Measurements from ENCODE around the gene SARNP.

SARNP gene

DNA sequence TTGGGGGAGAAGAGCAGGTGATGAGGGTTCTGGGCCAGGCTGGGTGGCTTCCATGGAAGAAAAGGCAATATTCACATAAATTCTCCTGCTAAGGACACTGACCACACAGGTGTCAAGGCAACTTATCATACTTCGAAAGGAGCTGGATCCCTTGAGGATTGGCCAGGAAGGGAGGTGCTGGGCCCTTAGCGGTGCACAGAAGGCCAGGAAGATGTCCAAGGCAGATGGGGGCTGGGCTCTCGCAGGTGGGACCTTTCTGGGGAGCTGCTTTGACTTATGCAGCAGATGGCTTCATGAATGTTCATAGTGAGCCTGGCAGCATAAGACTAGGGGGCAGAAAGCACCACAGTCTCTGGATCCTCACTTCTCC is 92.6 kb downstream of the SARNP start:
- Histone ChIP-seq H3K9ac (ENCODE audit: low read length in 2 of 2) (no peak overlapping the region), H3K4me1 (ENCODE audit: control insufficient read depth, insufficient read depth, low read length) (peaks cover 80% of the 10 kb centered on the region), H3K9me3 (ENCODE audit: control insufficient read depth in 2 of 2, low read length in 2 of 2) (no peaks in the 10 kb centered on the region), H3K27ac (ENCODE audit: low read length) (peak overlapping the region; percentile 76), H3K27me3 (ENCODE audit: control insufficient read depth in 1 of 2, insufficient read depth in 2 of 2, low read length in 2 of 2) (no peaks in the 10 kb centered on the region), H3K36me3 (ENCODE audit: control insufficient read depth in 2 of 2, insufficient read depth in 2 of 2, low read length in 2 of 2) (peaks cover 31 to 36% of the 10 kb centered on the region in 2 donors), H3K4me3 (ENCODE audit: low read length in 2 of 2) (no peak overlapping the region)

DNA sequence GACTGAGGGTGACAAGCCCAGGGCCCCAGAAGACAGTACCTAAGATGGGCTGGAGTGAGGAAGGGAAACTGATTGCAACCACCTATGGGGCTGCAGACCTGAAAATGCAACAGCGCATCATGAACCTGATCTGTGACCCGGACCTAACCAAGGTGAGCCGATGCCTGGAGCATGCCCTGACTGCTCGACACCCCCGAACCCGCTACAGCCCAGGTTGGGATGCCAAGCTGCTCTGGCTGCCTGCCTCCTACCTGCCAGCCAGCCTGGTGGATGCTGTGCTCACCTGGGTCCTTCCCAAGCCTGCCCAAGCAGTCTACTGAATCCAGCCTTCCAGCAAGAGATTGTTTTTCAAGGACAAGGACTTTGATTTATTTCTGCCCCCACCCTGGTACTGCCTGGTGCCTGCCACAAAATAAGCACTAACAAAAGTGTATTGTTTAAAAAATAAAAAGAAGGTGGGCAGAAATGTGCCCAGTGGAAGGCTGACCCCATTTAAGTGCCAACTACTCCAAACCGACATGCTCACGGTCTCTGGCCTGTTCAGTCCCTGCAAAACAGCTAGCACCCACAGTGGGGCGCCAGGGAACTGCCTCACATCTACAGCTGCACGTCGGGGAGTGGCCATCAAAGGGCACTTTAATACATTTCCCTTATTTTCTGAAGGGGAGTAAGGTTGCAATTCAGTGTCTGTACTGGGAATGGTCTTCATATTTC is 93.1 kb downstream of the SARNP start:
- H3K36me3 ChIP-seq (ENCODE audit: control insufficient read depth in 2 of 2, insufficient read depth in 2 of 2, low read length in 2 of 2) = peaks cover 31 to 36% of the 10 kb centered on the region in 2 donors
- H3K4me1 ChIP-seq (ENCODE audit: control insufficient read depth, insufficient read depth, low read length) = peaks cover 80% of the 10 kb centered on the region
- H3K9ac ChIP-seq (ENCODE audit: low read length in 2 of 2) = peak overlapping the region in 1 of 2 donors; percentile 9

DNA sequence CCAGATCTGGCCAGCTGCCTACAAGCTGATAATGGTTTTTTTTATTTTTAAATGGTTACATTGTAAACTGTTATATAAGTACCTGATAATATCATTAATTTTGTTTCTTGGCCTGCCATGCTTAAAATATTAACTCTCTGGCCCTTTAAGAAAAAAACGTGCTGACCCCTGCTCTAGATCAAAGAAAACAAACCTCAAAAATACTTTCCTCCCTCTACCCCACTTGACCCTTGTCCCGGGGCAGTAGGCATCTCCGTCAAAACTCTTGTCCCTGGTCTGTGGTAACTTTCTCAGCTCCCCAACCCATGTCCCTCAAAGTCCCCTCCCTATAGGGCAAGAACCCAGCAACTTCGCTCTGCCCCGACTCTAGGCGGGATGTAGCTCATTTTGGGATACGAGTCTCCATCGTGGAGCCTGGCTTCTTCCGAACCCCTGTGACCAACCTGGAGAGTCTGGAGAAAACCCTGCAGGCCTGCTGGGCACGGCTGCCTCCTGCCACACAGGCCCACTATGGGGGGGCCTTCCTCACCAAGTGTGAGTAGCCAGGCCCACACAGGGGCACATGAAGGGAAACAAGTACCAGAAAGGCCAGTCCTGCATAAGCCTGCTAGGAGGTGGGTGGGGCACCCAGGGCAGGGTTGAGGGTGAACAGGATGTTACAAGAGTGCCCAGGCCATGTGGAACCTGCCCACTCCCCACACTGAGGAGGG is 93.9 kb downstream of the SARNP start:
- Histone ChIP-seq H3K9ac (ENCODE audit: low read length in 2 of 2) (peak overlapping the region in 1 of 2 donors; percentile 9), H3K4me1 (ENCODE audit: control insufficient read depth, insufficient read depth, low read length) (peaks cover 82% of the 10 kb centered on the region), H3K4me3 (ENCODE audit: low read length in 2 of 2) (peak overlapping the region in 1 of 2 donors; percentile 15), H3K36me3 (ENCODE audit: control insufficient read depth in 2 of 2, insufficient read depth in 2 of 2, low read length in 2 of 2) (peaks cover 31 to 36% of the 10 kb centered on the region in 2 donors), H3K27ac (ENCODE audit: low read length) (peak overlapping the region; percentile 76), H3K9me3 (ENCODE audit: control insufficient read depth in 2 of 2, low read length in 2 of 2) (no peaks in the 10 kb centered on the region), H3K27me3 (ENCODE audit: control insufficient read depth in 1 of 2, insufficient read depth in 2 of 2, low read length in 2 of 2) (no peaks in the 10 kb centered on the region)

More for the DNA sequence above, 93.1 kb downstream of the SARNP start:
- Histone ChIP-seq H3K9me3 (ENCODE audit: control insufficient read depth in 2 of 2, low read length in 2 of 2) (no peaks in the 10 kb centered on the region), H3K27me3 (ENCODE audit: control insufficient read depth in 1 of 2, insufficient read depth in 2 of 2, low read length in 2 of 2) (no peaks in the 10 kb centered on the region), H3K27ac (ENCODE audit: low read length) (peak overlapping the region; percentile 76), H3K4me3 (ENCODE audit: low read length in 2 of 2) (peak overlapping the region in 1 of 2 donors; percentile 15)

DNA sequence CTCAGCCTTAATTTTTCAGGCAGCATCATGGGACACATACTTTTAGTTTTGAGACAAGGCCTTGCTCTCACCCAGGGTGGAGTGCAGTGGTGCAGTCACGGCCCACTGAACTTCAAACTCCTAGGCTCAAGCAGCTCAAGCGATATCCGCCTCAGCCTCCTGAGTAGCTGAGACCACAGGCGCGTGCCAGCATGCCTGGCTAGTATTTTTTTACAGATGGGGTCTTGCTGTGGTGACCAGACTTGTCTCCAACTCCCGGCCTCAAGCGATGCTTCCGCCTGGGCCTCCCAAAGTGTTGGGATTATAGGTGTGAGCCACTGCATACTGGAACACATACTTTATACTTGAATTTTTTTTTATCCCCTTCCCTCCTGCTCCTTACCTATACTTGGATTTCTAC is 94.6 kb downstream of the SARNP start:
- no peak overlapping the region for H3K4me3 ChIP-seq (ENCODE audit: low read length in 2 of 2)
- H3K27ac ChIP-seq (ENCODE audit: low read length) = peak overlapping the region; percentile 76
- peaks cover 89% of the 10 kb centered on the region for H3K4me1 ChIP-seq (ENCODE audit: control insufficient read depth, insufficient read depth, low read length)
- peaks cover 31 to 36% of the 10 kb centered on the region in 2 donors for H3K36me3 ChIP-seq (ENCODE audit: control insufficient read depth in 2 of 2, insufficient read depth in 2 of 2, low read length in 2 of 2)
- H3K9me3 ChIP-seq (ENCODE audit: control insufficient read depth in 2 of 2, low read length in 2 of 2) = no peaks in the 10 kb centered on the region
- no peaks in the 10 kb centered on the region for H3K27me3 ChIP-seq (ENCODE audit: control insufficient read depth in 1 of 2, insufficient read depth in 2 of 2, low read length in 2 of 2)
- H3K9ac ChIP-seq (ENCODE audit: low read length in 2 of 2) = no peak overlapping the region

DNA sequence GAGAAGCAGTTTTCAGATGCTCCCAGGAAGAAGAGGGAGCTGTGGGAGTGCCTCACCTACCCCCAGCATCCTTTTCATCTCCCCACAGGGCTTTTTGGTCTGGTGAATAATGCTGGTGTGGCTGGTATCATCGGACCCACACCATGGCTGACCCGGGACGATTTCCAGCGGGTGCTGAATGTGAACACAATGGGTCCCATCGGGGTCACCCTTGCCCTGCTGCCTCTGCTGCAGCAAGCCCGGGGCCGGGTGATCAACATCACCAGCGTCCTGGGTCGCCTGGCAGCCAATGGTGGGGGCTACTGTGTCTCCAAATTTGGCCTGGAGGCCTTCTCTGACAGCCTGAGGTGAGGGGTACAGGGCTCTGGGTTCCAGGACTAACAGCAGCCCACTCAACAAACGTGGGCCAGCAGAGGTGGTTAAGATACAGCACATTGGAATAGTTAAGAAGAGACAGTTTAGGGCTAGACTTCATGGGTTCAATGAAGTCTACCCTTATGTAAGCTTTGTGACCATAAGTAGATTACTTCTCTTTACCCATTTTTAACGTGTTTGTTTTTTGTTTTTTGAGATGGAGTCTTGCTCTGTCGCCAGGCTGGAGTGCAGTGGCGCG is 95.8 kb downstream of the SARNP start:
- Histone ChIP-seq H3K36me3 (ENCODE audit: control insufficient read depth in 2 of 2, insufficient read depth in 2 of 2, low read length in 2 of 2) (peaks cover 30 to 32% of the 10 kb centered on the region in 2 donors), H3K4me1 (ENCODE audit: control insufficient read depth, insufficient read depth, low read length) (peaks cover 89% of the 10 kb centered on the region), H3K27me3 (ENCODE audit: control insufficient read depth in 1 of 2, insufficient read depth in 2 of 2, low read length in 2 of 2) (no peaks in the 10 kb centered on the region), H3K9me3 (ENCODE audit: control insufficient read depth in 2 of 2, low read length in 2 of 2) (no peaks in the 10 kb centered on the region), H3K4me3 (ENCODE audit: low read length in 2 of 2) (peak overlapping the region in 1 of 2 donors; percentile 63), H3K9ac (ENCODE audit: low read length in 2 of 2) (peak overlapping the region in 1 of 2 donors; percentile 52), H3K27ac (ENCODE audit: low read length) (peak overlapping the region; percentile 98)

DNA sequence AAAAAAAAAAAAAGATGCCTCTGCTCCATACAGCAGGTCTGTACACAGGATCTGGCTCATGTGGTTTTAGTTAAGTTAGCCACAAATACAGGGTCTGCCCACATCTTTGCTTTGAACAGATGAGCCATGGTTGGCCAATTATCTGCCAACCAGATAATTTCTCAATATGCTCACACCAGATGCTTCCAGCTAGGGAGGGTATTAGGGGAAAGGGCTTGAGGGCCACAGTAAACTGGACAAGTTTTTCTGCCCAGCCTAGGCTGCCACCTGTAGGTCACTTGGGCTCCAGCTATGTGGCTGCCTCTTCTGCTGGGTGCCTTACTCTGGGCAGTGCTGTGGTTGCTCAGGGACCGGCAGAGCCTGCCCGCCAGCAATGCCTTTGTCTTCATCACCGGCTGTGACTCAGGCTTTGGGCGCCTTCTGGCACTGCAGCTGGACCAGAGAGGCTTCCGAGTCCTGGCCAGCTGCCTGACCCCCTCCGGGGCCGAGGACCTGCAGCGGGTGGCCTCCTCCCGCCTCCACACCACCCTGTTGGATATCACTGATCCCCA is 96.6 kb downstream of the SARNP start:
- H3K9ac ChIP-seq (ENCODE audit: low read length in 2 of 2) = peak overlapping the region; percentile 36 to 52

DNA sequence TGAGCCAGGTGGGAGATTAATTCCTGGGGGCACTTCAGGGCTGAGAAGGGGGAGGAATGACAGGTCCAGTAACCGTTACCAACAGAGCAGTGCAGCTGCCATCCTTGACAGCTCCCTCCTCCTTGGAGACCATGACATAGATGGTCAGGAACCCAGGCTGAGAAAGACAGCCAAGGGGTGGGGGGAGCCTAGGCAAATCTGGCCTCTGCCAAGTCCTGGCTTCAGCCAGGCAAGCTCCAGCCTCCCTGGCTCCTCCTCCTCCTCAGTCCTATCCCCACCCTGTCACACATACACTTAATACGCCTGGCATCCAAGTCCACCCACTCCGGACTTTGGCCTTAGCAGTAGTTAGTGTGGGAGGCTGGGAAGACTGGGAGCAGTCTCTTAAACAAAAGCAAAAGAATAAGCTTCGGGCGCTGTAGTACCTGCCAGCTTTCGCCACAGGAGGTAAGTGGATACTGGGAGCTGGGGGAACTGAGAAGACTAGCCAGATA is 97.4 kb downstream of the SARNP start, which contains the start of gene RDH5:
RDH5 (plus strand) TSS at position 323 of the 494 bp plus-strand sequence. CDS start 792 bp downstream, outside the sequence.
- peak within 1 kb of the TSS; percentile 98 for H3K27ac ChIP-seq (ENCODE audit: low read length)
- H3K36me3 ChIP-seq (ENCODE audit: control insufficient read depth in 2 of 2, insufficient read depth in 2 of 2, low read length in 2 of 2) = peaks cover 17 to 18% of the 10 kb centered on the region in 2 donors
- no peaks in the 10 kb centered on the region for H3K27me3 ChIP-seq (ENCODE audit: control insufficient read depth in 1 of 2, insufficient read depth in 2 of 2, low read length in 2 of 2)
- peaks cover 84% of the 10 kb centered on the region for H3K4me1 ChIP-seq (ENCODE audit: control insufficient read depth, insufficient read depth, low read length)
- H3K9me3 ChIP-seq (ENCODE audit: control insufficient read depth in 2 of 2, low read length in 2 of 2) = no peaks in the 10 kb centered on the region
- peak within 1 kb of the TSS; percentile 73 to 87 for H3K9ac ChIP-seq (ENCODE audit: low read length in 2 of 2)
- peak within 1 kb of the TSS; percentile 40 to 63 for H3K4me3 ChIP-seq (ENCODE audit: low read length in 2 of 2)

More for the DNA sequence above, 96.6 kb downstream of the SARNP start:
- peaks cover 87% of the 10 kb centered on the region for H3K4me1 ChIP-seq (ENCODE audit: control insufficient read depth, insufficient read depth, low read length)
- H3K27ac ChIP-seq (ENCODE audit: low read length) = peak overlapping the region; percentile 98
- H3K36me3 ChIP-seq (ENCODE audit: control insufficient read depth in 2 of 2, insufficient read depth in 2 of 2, low read length in 2 of 2) = peaks cover 26% of the 10 kb centered on the region in 2 donors
- H3K9me3 ChIP-seq (ENCODE audit: control insufficient read depth in 2 of 2, low read length in 2 of 2) = no peaks in the 10 kb centered on the region
- no peaks in the 10 kb centered on the region for H3K27me3 ChIP-seq (ENCODE audit: control insufficient read depth in 1 of 2, insufficient read depth in 2 of 2, low read length in 2 of 2)
- peak overlapping the region; percentile 40 to 63 for H3K4me3 ChIP-seq (ENCODE audit: low read length in 2 of 2)

DNA sequence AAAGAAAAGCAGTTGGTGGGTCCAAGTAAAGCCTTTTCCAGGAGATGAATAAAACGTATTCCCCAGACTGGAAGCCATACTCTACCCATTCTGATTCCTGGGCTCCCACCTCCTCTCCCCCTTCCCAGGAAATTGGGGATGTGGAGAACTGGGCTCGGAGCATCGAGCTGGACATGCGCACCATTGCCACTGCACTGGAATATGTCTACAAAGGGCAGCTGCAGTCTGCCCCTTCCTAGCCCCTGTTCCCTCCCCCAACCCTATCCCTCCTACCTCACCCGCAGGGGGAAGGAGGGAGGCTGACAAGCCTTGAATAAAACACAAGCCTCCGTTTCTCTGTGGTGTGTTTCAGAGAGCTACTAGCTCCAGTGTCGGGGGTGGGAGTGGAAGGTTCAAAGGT is 98.2 kb downstream of the SARNP start:
- Histone ChIP-seq H3K36me3 (ENCODE audit: control insufficient read depth in 2 of 2, insufficient read depth in 2 of 2, low read length in 2 of 2) (peaks cover 10 to 13% of the 10 kb centered on the region in 2 donors), H3K9me3 (ENCODE audit: control insufficient read depth in 2 of 2, low read length in 2 of 2) (no peaks in the 10 kb centered on the region), H3K9ac (ENCODE audit: low read length in 2 of 2) (peak overlapping the region; percentile 60 to 87), H3K4me1 (ENCODE audit: control insufficient read depth, insufficient read depth, low read length) (peaks cover 81% of the 10 kb centered on the region), H3K4me3 (ENCODE audit: low read length in 2 of 2) (peak overlapping the region in 1 of 2 donors; percentile 63), H3K27ac (ENCODE audit: low read length) (peak overlapping the region; percentile 98), H3K27me3 (ENCODE audit: control insufficient read depth in 1 of 2, insufficient read depth in 2 of 2, low read length in 2 of 2) (no peaks in the 10 kb centered on the region)

DNA sequence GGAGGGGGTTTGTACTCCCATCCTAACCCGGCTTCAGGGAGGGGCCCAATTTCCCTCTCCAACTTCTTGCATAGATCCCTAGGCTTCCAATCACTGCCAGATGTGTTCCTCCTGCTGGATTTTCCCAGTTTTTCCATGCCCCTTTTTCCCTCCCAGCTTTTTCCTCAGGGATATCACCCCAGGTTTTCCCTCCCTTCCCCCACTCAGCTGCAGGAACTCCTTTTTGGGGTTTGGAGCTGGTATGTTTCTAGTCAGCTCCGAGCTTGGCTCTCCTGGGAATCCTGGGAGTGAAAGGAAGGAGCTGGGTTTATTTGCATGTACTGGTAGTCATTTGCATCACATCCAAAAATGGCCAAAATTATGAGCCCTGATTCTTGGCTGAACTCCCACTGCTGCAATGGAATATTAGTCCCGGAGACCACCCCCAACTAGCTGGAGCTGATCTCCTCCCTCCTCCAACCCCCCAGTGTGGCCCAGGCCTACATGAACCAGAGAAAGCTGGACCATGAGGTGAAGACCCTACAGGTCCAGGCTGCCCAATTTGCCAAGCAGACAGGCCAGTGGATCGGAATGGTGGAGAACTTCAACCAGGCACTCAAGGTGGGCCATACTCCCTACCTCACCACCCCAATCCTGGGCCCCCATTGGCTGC is 98.8 kb downstream of the SARNP start:
- H3K27ac ChIP-seq (ENCODE audit: low read length) = peak overlapping the region; percentile 98
- peaks cover 75% of the 10 kb centered on the region for H3K4me1 ChIP-seq (ENCODE audit: control insufficient read depth, insufficient read depth, low read length)
- H3K36me3 ChIP-seq (ENCODE audit: control insufficient read depth in 2 of 2, insufficient read depth in 2 of 2, low read length in 2 of 2) = peaks cover 6 to 7% of the 10 kb centered on the region in 2 donors
- peak overlapping the region in 1 of 2 donors; percentile 87 for H3K9ac ChIP-seq (ENCODE audit: low read length in 2 of 2)
- H3K9me3 ChIP-seq (ENCODE audit: control insufficient read depth in 2 of 2, low read length in 2 of 2) = no peaks in the 10 kb centered on the region
- H3K4me3 ChIP-seq (ENCODE audit: low read length in 2 of 2) = peak overlapping the region in 1 of 2 donors; percentile 22
- no peaks in the 10 kb centered on the region for H3K27me3 ChIP-seq (ENCODE audit: control insufficient read depth in 1 of 2, insufficient read depth in 2 of 2, low read length in 2 of 2)

DNA sequence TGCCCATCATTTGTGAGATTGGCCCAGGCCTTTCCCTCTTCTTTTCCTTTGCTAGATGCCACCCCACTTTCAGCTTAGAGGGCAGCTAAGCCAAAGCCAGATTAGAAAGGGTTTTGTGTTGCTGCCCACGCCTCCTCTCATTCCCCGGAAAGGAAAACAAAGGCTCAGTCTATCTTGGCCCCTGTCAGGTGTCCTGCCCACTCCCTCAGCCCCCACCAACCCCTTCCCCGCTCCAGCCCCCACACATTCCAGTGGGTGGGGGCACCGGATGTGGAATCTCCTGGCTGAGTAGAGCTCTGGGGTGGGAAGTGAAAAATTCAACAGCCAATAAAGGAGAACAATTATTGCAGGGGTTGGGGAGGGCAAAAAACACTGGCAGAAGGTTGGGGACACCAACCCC is 99.5 kb downstream of the SARNP start:
- Histone ChIP-seq H3K9ac (ENCODE audit: low read length in 2 of 2) (peak overlapping the region; percentile 13 to 87), H3K4me1 (ENCODE audit: control insufficient read depth, insufficient read depth, low read length) (peaks cover 71% of the 10 kb centered on the region), H3K27ac (ENCODE audit: low read length) (peak overlapping the region; percentile 98), H3K27me3 (ENCODE audit: control insufficient read depth in 1 of 2, insufficient read depth in 2 of 2, low read length in 2 of 2) (no peaks in the 10 kb centered on the region), H3K36me3 (ENCODE audit: control insufficient read depth in 2 of 2, insufficient read depth in 2 of 2, low read length in 2 of 2) (peaks cover 3% of the 10 kb centered on the region in 2 donors), H3K4me3 (ENCODE audit: low read length in 2 of 2) (peak overlapping the region in 1 of 2 donors; percentile 15), H3K9me3 (ENCODE audit: control insufficient read depth in 2 of 2, low read length in 2 of 2) (no peaks in the 10 kb centered on the region)
